GM12875 (cell line): ENCODE measurements around the gene EFNA2.
"Not testable (repeated sequence)": the region's sequence is repeated elsewhere in the genome, so short reads cannot be mapped to it uniquely, and the experiment has no call there.

Source experiments
- H3K4me3 ChIP-seq: one replicate; pipeline ENCODE4 v1.5.1; 2011; ENCODE audit warnings: low read depth, low read length, control low read depth
- CTCF ChIP-seq: IDR thresholded peaks from 2 replicates; pipeline ENCODE4 v1.5.1; 2011; ENCODE audit warnings: low read depth, mild to moderate bottlenecking, control low read depth, inconsistent platforms, low read length, moderate library complexity, borderline replicate concordance; ENCODE audit not compliant: insufficient read depth

The EFNA2 gene

GRCh38 chr19:1300744-1301490, 15.2 kb downstream of the EFNA2 start:
- no peak overlapping the region for H3K4me3 ChIP-seq
- no peak for TF ChIP-seq CTCF

DNA sequence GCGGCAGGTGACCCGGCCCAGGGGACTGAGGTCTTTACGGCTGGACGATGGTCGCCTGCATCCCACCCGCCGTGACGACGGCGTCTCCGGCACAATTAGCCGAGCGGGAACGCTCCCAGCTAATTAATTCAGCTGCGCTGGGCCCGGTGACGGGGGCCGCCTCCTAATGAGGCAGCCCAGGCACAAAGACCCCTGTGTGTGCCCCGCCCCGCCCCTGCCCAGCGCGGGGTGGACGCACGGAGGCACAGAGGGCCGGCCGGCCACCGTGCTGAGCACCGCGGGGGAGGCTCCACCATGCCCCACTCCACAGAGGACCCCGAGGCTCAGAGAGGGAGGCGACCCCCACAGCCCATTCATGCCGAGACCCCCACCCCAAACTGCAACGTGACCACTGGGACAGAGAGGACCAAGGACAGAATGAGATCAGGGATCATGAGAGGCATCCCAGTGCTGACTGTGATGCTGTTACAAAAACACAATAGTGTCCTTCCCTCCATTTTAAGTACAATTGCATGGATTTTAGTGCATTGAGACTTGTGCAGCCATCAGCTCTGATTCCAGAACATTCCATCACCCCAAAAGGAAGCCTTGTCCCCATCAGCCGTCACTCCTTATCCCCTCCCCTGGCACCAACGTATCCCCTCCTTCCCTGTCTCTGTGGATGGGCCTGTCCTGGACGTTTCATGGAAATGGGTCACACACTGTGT, 17.0 kb downstream of the EFNA2 start:
- H3K4me3 ChIP-seq: no peak overlapping the region
- TF ChIP-seq CTCF: no peak

GRCh38 chr19:1304197-1304924, 18.7 kb downstream of the EFNA2 start:
- no peak for TF ChIP-seq CTCF
- no peak overlapping the region for H3K4me3 ChIP-seq

DNA sequence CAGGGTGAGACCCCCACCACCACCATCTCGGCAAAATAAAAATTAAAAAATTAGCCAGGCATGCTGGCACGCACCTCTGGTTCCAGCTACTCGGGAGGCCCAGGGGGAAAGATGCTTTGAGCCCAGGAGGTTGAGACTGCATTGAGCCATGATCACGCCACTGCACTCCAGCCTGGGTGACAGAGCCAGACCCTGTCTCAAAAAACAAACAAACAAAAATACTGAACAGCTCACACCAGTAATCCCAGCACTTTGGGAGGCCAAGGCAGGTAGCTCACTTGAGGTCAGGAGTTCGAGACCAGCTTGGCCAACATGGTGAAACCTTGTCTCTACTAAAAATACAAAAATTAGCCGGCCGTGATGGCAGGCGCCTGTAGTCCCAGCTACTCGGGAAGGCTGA, 19.7 kb downstream of the EFNA2 start:
- H3K4me3 ChIP-seq: not testable (repeated sequence)

DNA sequence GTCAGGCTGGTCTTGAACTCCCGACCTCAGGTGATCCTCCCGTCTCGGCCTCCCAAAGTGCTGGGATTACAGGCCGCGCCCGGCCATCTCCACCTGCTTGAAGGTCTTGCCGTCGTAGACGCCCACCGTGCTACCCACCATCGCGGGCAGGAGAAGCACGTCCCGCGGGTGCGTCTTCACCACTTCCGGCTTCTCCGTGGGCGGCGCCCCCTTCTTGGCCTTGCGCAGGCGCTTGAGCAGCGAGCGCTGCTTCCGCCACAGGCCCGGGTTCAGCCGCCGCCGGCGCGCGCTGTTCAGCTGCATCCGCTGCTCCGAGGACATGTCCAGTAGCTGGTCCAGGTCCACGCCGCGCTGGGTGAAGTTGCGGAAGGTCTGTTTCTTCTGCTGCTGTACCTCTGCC, 21.6 kb downstream of the EFNA2 start:
- no peak overlapping the region for H3K4me3 ChIP-seq
- no peak for TF ChIP-seq CTCF

DNA sequence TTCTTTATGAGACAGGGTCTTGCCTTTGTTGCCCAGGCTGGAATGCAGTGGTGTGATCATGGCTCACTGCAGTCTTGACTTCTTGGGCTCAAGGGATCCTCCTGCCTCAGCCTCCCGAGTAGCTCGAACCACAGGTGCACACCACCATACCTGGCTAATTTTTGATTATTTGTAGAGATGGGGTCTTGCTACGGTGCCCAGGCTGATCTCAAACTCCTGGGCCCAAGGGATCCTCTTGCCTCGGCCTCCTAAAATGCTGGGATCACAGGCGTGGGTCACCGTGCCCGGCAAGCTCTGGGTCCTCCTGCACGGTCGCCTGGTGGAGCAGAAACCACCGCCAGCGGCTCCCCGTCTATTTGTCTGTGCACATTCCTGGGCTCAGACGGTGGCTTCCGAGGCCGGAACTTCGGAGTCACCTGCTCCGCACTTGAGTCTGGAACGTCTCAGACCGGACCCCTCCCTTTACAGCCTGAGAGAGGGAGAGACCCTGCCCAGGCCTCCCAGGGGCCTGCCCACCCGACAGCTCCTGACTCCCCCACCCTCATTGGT, 22.2 kb downstream of the EFNA2 start:
- TF ChIP-seq CTCF: no peak
- no peak overlapping the region for H3K4me3 ChIP-seq

DNA sequence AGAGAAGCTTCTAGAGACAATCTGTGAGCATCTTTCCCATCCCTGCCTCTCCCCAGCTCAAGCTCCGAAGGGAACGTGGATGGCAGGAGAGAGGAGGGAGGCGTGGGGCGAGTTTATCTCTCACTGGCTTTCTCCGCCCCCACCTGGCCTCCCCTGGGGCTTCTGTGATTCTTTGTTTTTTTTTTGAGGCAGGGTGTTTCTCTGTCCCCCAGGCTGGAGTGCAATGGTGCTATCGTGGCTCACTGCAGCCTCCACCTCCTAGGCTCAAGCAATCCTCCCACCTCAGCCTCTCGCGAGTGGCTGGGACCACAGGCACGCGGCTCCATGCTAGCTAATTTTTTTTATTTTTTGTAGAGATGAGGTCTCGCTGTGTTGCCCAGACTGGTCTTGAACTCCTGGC, 23.0 kb downstream of the EFNA2 start:
- no peak for TF ChIP-seq CTCF
- H3K4me3 ChIP-seq: no peak overlapping the region
